ENCODE results near the gene RIPK1.

The RIPK1 gene

DNA sequence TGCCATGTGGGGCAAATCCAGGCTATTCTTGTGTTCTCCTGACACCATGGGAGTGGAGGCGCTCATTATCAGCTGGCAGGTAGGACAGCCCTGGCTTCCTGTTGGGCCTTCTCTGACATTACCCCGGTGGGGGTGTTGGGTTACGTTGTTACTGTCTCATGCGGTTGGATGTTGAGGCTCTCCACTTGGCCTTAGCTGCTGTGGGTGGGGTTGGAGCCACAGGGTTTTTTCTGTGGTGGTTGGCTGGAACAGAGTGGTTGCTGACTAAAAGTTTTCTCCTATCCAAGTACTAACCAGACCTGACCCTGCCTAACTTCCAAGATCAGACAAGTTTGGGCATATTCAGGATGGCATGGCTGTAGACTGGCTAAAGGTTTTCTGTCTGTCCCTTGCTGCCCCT is 20.2 kb downstream of the RIPK1 start:
- H3K4me1 Mint-ChIP-seq = no peaks in the 10 kb centered on the region
- H3K27me3 Mint-ChIP-seq = no peaks in the 10 kb centered on the region
- H3K4me3 Mint-ChIP-seq = no peak overlapping the region
- peaks cover 59% of the 10 kb centered on the region for H3K36me3 Mint-ChIP-seq
- peaks cover 5% of the 10 kb centered on the region for H3K9me3 Mint-ChIP-seq
- no peak for ATAC-seq
- no peak overlapping the region for H3K27ac Mint-ChIP-seq

DNA sequence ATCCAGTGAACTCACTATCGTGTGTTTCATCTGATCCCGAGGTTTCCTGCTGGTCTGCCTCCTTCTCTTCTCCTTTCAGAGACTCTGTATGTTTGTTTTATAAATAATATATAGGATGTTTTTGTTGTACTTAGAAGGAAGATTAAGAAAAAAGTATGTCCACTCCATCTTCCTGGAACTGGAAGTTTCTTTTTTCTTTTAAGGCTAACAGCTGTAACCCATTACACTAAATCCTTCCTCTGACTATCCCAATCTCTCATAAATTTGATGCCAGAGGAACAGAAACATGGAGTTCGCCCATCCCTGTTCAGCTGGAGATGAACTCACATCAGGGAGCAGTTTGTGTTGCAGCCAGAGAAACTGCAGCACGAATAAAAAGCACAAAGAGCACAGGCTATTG is 20.7 kb downstream of the RIPK1 start:
- Mint-ChIP-seq H3K4me3 (no peak overlapping the region), H3K36me3 (peaks cover 55% of the 10 kb centered on the region), H3K4me1 (no peaks in the 10 kb centered on the region), H3K27ac (no peak overlapping the region), H3K27me3 (no peaks in the 10 kb centered on the region), H3K9me3 (peaks cover 5% of the 10 kb centered on the region)
- ATAC-seq = no peak

DNA sequence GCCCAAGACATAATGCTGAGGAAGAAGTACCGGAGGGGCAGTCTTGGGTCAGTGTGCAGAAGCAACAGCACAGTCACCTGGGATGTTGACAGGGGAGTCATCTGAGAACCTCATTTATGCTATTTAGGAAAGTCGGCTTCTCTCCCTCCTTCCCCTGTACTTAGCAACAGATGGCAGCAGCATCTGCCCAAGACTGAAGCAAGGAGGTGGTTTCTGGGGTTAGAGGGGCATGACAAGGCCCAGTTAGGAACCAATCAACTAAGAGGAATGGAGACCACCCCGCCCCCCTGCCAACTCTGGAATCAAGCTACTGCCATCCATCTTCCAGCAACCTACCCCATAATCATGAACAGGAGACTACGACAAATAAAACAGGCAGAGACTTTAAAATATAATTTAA is 21.7 kb downstream of the RIPK1 start:
- H3K9me3 Mint-ChIP-seq = peaks cover 5% of the 10 kb centered on the region
- no peak overlapping the region for H3K4me3 Mint-ChIP-seq
- no peaks in the 10 kb centered on the region for H3K4me1 Mint-ChIP-seq
- H3K27ac Mint-ChIP-seq = no peak overlapping the region
- no peak for ATAC-seq
- peaks cover 53% of the 10 kb centered on the region for H3K36me3 Mint-ChIP-seq
- H3K27me3 Mint-ChIP-seq = no peaks in the 10 kb centered on the region

DNA sequence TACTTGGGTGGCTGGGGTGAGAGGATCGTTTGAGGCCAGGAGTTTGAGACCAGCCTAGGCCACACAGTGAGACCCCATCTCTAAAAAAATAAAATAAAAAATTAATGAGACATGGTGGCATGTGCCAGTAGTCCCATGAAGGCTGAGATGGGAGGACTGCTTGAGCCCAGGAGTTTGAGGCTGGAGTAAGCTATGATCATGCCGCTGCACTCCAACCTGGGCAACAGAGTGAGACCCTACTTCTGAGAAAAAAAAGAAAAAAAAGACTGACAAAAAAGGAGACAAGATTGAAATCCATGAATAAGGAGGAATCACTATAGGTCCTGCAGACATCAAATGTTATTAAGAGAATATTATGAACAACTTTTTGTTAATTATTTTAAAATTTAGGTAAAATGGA is 26.5 kb downstream of the RIPK1 start:
- ATAC-seq = no peak
- no peaks in the 10 kb centered on the region for H3K9me3 Mint-ChIP-seq
- no peaks in the 10 kb centered on the region for H3K27me3 Mint-ChIP-seq
- peaks cover 42% of the 10 kb centered on the region for H3K36me3 Mint-ChIP-seq
- H3K4me3 Mint-ChIP-seq = no peak overlapping the region
- H3K27ac Mint-ChIP-seq = no peak overlapping the region
- H3K4me1 Mint-ChIP-seq = no peaks in the 10 kb centered on the region

DNA sequence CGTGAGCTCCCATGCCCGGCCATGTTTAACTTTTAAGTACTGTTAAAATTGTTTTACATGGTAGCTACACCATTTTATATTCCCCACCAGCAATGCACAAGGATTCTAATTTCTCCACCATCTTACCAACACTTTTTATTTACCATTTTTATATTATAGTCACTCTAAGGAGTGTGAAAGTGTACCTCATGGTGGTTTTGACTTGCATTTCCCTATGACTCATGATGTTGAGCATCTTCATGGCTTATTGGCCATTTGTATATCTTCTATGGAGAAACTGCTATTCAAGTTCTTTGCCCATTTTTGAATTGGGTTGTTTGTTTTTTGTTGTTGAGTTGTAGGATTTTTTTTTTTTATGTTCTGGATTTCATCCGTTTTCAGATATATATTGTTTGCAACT is 34.6 kb downstream of the RIPK1 start:
- no peak for ATAC-seq
- H3K4me1 Mint-ChIP-seq = no peaks in the 10 kb centered on the region
- H3K9me3 Mint-ChIP-seq = no peaks in the 10 kb centered on the region
- H3K27me3 Mint-ChIP-seq = no peaks in the 10 kb centered on the region
- H3K27ac Mint-ChIP-seq = no peak overlapping the region
- H3K36me3 Mint-ChIP-seq = peaks cover 55% of the 10 kb centered on the region
- H3K4me3 Mint-ChIP-seq = no peak overlapping the region

DNA sequence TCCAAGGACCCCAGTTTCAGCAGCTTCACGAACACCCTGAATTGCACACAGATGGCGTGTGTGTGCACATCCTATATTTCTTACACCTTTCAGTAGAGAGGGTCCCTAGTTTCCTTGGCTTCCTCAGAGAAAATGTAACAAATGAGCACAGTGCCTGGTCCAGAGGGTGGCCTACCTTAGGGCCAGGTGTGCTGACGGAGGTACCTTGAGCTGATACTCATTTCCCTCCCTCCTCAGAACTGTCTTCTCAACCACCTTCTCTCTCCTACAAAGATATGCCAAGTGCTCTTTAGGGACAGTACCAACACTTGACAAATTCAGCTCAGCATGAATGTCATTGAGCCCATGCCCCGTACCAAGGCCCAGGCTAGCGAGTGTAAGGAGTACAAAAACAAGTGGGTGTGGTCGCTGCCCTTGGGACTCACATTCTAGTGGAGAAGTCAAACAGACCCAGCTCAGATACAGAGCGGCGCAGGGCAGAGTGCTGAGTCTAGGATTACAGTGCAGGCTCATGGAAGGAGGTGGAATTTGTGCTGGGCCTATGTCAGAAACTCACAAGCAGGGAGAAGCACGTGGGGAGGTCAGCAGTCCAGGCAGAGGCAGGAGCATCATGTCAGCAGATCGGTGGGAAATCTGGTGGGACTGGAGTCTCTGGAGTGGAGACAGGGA is 40.6 kb downstream of the RIPK1 start:
- H3K4me1 Mint-ChIP-seq = no peaks in the 10 kb centered on the region
- no peak for ATAC-seq
- H3K27me3 Mint-ChIP-seq = no peaks in the 10 kb centered on the region

DNA sequence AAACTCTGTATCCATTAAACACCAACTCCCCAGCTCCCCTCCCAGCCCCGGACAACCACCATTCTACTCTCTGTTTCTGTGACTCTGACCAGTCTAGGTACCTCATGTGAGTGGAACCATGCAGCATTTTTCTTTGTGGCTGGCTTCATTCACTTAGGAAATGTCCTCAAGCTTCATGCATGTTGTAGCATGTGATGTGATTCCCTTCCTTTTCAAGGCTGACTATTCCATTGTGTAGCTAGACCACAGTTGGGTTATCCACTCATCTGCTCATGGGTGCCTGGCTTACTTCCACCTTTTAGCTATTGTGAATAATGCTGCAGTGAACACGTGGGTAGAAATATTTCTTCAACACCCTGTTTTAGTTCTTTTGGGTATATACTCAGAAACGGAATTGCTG is 41.5 kb downstream of the RIPK1 start:
- no peak for ATAC-seq
- no peak overlapping the region for H3K27ac Mint-ChIP-seq
- no peaks in the 10 kb centered on the region for H3K27me3 Mint-ChIP-seq
- H3K4me3 Mint-ChIP-seq = no peak overlapping the region
- no peaks in the 10 kb centered on the region for H3K9me3 Mint-ChIP-seq
- no peaks in the 10 kb centered on the region for H3K4me1 Mint-ChIP-seq
- peaks cover 48% of the 10 kb centered on the region for H3K36me3 Mint-ChIP-seq

More for the DNA sequence above, 40.6 kb downstream of the RIPK1 start:
- peaks cover 57% of the 10 kb centered on the region for H3K36me3 Mint-ChIP-seq
- H3K4me3 Mint-ChIP-seq = no peak overlapping the region
- H3K27ac Mint-ChIP-seq = no peak overlapping the region
- H3K9me3 Mint-ChIP-seq = no peaks in the 10 kb centered on the region

DNA sequence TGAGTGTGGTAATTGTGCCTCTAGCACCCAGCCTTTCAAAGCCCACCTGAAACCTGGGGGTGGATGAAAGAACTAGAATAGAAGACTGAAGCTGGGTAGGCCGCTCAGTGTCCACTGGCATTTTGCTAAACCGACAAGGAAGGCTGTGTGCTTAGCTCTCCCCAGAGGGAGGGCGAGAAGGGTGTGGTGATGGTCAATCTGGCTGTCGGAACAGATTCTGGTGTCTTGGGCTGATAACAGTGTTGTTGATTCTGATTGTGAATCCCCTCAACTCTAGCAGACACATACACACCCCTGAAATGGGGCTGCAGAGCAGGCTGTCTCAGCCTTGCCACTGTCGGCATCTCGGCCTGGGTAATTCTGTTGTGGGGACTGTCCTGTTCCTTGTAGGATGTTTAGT is 46.1 kb downstream of the RIPK1 start:
- no peak overlapping the region for H3K4me3 Mint-ChIP-seq
- H3K27me3 Mint-ChIP-seq = no peaks in the 10 kb centered on the region
- no peak overlapping the region for H3K27ac Mint-ChIP-seq
- ATAC-seq = no peak
- H3K9me3 Mint-ChIP-seq = no peaks in the 10 kb centered on the region
- H3K36me3 Mint-ChIP-seq = peaks cover 12% of the 10 kb centered on the region
- H3K4me1 Mint-ChIP-seq = peaks cover 13% of the 10 kb centered on the region

DNA sequence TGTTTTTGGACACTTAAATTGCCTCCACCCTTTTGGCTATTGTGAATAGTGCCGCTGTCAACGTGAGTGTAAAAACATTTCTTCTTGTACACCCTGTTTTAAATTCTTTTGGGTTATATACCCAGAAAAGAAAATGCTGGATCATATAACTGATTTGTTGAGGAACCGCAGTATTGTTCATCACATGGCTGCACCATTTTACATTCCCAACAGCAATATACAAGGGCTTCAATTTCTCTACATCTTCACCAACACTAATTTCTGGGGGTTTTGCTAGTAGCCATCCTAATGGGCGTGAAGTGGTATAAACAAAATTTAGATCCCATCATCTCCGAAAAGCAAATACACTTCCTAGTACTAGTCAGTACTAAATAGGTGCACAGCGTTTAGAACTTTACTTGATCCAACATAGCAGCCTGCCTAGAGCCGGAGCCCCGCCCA is 49.6 kb downstream of the RIPK1 start:
- Mint-ChIP-seq H3K27me3 (no peaks in the 10 kb centered on the region), H3K9me3 (no peaks in the 10 kb centered on the region), H3K27ac (peak overlapping the region; percentile 85), H3K4me1 (peaks cover 16% of the 10 kb centered on the region), H3K4me3 (peak overlapping the region; percentile 95), H3K36me3 (no peaks in the 10 kb centered on the region)
- ATAC-seq = no peak

DNA sequence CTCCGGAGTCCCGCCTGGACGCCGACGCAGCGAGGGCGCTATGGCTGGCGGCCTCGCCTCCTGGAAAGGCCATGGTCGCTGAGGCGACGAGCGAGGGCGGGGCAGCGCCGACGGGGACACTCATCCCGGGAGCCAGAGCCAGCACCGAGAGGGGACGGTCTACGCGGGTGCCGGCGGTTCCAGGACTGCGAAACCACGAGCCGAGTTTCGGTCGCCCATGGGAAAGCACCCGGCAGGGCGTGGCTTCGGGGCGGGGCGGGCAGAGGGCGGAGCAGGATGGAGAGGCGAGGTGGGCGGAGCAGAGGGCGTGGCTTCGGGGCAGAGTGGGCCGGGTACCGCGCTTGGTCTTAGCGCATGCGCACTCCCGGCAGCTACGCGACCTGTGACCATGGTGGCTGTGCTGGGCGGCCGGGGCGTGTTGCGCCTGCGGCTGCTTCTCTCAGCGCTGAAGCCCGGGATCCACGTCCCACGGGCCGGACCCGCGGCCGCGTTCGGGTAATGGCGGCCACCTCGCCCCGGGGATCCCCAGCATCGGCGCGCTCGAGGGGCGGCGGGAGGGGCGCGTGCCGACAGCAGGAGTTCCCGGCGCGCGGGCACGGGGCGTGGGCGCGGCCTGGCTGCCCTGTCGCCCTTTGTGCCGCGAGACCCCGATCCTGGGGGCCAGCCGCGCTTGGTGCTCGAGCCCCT is 50.2 kb downstream of the RIPK1 start, which contains the start of gene BPHL:
BPHL (plus strand) TSS at position 359 of the 687 bp plus-strand sequence; CDS start at position 389, 30 bp downstream.
- peaks cover 16% of the 10 kb centered on the region for H3K4me1 Mint-ChIP-seq
- no peaks in the 10 kb centered on the region for H3K27me3 Mint-ChIP-seq
- H3K9me3 Mint-ChIP-seq = no peaks in the 10 kb centered on the region
- ATAC-seq = peak; percentile 98
- no peaks in the 10 kb centered on the region for H3K36me3 Mint-ChIP-seq
- H3K4me3 Mint-ChIP-seq = peak within 1 kb of the TSS; percentile 95
- H3K27ac Mint-ChIP-seq = peak within 1 kb of the TSS; percentile 85

DNA sequence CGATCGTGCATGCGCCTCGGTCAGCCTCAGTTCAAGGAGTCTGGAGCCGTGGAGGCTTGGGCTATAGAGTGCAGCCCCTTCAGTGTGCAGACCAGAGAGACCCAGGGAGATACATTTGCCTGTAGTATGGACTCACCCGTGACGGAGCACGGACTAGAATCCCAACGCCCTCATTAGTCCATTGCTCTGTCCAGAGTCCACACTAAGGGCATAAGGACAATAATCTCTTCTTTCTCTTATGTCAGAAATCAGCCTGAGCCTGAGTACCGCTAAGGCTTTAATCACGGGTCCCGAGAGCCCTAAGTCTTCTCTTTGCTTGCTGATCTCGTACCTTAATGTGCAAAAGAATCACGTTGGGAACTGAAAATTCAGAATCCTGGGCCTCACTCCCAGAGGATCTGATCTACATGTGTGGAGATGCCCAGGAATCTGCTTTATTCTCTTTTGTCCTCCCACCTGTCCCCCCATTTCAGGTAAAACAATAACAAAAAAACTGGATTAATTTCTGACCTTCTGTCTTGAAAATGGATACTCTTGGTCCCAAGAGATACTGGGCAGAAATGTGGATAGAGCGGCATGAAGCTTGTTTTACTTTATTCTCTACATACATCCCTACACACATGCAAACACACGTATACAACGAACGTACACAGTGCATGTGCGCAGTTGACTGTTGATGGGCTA is 50.9 kb downstream of the RIPK1 start:
- Mint-ChIP-seq H3K27me3 (no peaks in the 10 kb centered on the region), H3K4me1 (peaks cover 16% of the 10 kb centered on the region), H3K4me3 (peak overlapping the region; percentile 95), H3K36me3 (no peaks in the 10 kb centered on the region), H3K9me3 (no peaks in the 10 kb centered on the region), H3K27ac (peak overlapping the region; percentile 85)
- peak; percentile 49 for ATAC-seq

DNA sequence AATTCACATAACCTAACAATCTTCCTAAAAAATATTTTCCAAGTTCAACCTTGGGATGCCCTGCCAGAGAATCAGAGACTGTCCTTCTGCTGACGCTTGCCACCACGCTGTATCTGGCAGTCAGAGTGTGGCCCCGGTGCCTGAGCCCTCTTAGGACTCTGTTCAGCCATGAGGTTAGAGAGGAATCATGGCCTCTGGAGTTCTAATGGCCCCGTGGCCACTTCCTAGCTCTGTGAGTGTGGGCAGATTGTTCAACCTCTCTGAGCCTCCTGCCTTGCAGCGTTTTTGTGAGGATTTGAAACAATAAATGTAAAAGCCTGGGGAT is 52.4 kb downstream of the RIPK1 start:
- peaks cover 16% of the 10 kb centered on the region for H3K4me1 Mint-ChIP-seq
- no peak for ATAC-seq
- H3K36me3 Mint-ChIP-seq = no peaks in the 10 kb centered on the region
- no peaks in the 10 kb centered on the region for H3K27me3 Mint-ChIP-seq
- no peak overlapping the region for H3K4me3 Mint-ChIP-seq
- H3K9me3 Mint-ChIP-seq = no peaks in the 10 kb centered on the region
- no peak overlapping the region for H3K27ac Mint-ChIP-seq

DNA sequence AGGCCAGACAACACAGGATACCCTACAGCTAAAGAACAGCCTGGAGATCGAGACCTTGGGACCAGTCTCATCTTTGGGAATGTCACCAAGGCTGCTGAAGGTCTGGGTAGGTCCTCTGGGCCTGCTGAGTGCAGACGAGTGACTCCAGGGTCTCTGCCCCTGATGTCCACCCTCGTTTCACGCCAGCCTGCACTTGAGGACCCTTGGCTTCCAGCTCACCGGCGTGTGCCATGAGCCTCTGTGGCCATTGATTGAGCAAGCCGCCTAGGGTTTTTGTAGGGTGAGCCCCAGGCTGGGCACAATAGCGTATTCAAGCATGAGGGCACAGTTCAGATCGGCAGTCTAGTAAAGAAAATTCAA is 54.5 kb downstream of the RIPK1 start:
- H3K27me3 Mint-ChIP-seq = no peaks in the 10 kb centered on the region
- H3K36me3 Mint-ChIP-seq = no peaks in the 10 kb centered on the region
- H3K4me3 Mint-ChIP-seq = no peak overlapping the region
- no peaks in the 10 kb centered on the region for H3K9me3 Mint-ChIP-seq
- peaks cover 10% of the 10 kb centered on the region for H3K4me1 Mint-ChIP-seq
- ATAC-seq = no peak
- no peak overlapping the region for H3K27ac Mint-ChIP-seq

DNA sequence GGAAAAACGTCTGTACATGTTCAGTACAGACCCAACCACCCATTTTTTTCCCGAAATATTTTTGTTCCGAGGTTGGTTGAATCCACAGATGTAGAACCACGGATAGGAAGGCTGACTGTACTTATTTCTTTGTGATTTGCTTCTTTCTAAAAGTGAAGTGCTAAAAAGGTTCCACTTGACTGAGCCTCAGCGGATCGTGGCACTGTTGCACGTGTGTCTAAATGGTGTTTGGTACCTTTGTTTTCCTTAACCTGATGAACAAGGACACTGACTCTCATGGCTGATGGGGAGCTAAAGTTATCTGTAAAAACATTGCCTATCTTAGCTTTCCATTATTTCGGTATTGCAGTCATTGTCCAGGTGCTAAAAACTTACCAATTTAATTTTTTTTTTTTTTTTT is 56.4 kb downstream of the RIPK1 start:
- peaks cover 15% of the 10 kb centered on the region for H3K36me3 Mint-ChIP-seq
- no peaks in the 10 kb centered on the region for H3K9me3 Mint-ChIP-seq
- H3K27ac Mint-ChIP-seq = no peak overlapping the region
- no peak for ATAC-seq
- H3K27me3 Mint-ChIP-seq = no peaks in the 10 kb centered on the region
- H3K4me3 Mint-ChIP-seq = no peak overlapping the region
- H3K4me1 Mint-ChIP-seq = peaks cover under 1% of the 10 kb centered on the region

DNA sequence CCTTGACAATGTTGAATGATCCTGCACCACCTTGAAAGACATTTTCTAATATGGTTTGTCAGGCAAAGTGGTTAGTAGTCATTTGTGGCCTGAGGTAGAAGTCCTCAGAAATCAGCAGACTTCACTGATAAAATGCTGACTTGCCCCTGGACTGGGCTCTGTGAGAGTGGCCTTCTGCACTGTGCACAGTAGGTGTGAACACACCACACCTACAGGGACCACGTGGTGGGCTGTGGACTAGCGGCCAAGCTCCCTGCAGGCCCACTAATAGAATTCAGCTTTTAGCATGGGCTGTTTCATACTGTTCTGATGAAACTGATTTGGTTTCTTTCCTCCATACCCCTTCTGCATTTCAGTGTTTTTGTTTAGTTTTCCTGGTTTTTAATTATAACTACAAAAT is 57.5 kb downstream of the RIPK1 start:
- Mint-ChIP-seq H3K27me3 (no peaks in the 10 kb centered on the region), H3K4me1 (no peaks in the 10 kb centered on the region), H3K9me3 (no peaks in the 10 kb centered on the region), H3K36me3 (peaks cover 18% of the 10 kb centered on the region), H3K27ac (no peak overlapping the region), H3K4me3 (no peak overlapping the region)
- ATAC-seq = no peak

Data from stimulated activated memory B cell treated with anti-CD40 and anti-IgM and Interleukin-4, amounts not matched to agents 10 μg/mL and 1 μg/mL and 100 μg/mL, for 72 hours (primary cell).